Suppressor macrophage (primary cell): ENCODE data around the gene ARG1.
"Not testable (repeated sequence)": the region's sequence is repeated elsewhere in the genome, so short reads cannot be mapped to it uniquely, and the experiment has no call there.

Experiments
- DNase-seq, 4 experiments: peaks; one replicate each; pipeline ENCODE4 v3.0.0-alpha.2; 2020 to 2022
- total RNA-seq, 17 experiments: gene quantifications; one replicate each; lab custom pipeline; 2026; ENCODE audit warnings: mixed read lengths in 6 of 17, inconsistent platforms in 3 of 17; lab: John Stamatoyannopoulos, UW

ARG1 gene
- total RNA-seq, result 0 to 1.3 (median 0) reads per million in 17 experiments

GRCh38 chr6:131572686-131573415 is at the start of gene ARG1:
TSS of gene ARG1 (plus strand) at chr6:131573226. CDS start at chr6:131573283, 57 bp downstream.
- DNase-seq, result no peak

- DNase-seq, result no peak
These were observed 48.9 kb upstream of the ARG1 start for GRCh38 chr6:131523988-131524673.

- DNase-seq, result no peak
These were observed 48.2 kb upstream of the ARG1 start for GRCh38 chr6:131524695-131525336.

- not testable (repeated sequence) for DNase-seq
These were observed 42.1 kb upstream of the ARG1 start for GRCh38 chr6:131530936-131531335.

- not testable (repeated sequence) for DNase-seq
These were observed 41.3 kb upstream of the ARG1 start for GRCh38 chr6:131531681-131532080.

- DNase-seq, result no peak
These were observed 40.4 kb upstream of the ARG1 start for GRCh38 chr6:131532580-131533039.

- DNase-seq, result not testable (repeated sequence)
These were observed 34.4 kb upstream of the ARG1 start for GRCh38 chr6:131538615-131539014.

GRCh38 chr6:131545317-131545716 is 27.7 kb upstream of the ARG1 start:
- DNase-seq, result no peak

- DNase-seq, result no peak
These were observed 25.5 kb upstream of the ARG1 start for GRCh38 chr6:131547488-131547887.

- no peak for DNase-seq
These were observed 24.6 kb upstream of the ARG1 start for GRCh38 chr6:131548441-131548840.

GRCh38 chr6:131549811-131550210 is 23.2 kb upstream of the ARG1 start:
- DNase-seq, result peak; percentile 22 to 60 (median 55)

- DNase-seq, result no peak
These were observed 21.1 kb upstream of the ARG1 start for GRCh38 chr6:131551902-131552301.

GRCh38 chr6:131552572-131552971 is 20.5 kb upstream of the ARG1 start:
- DNase-seq, result no peak

- DNase-seq, result no peak
These were observed 17.0 kb upstream of the ARG1 start for GRCh38 chr6:131555992-131556391.

- DNase-seq, result no peak
These were observed 14.1 kb upstream of the ARG1 start for GRCh38 chr6:131558922-131559321.

GRCh38 chr6:131561925-131562707 is 10.9 kb upstream of the ARG1 start:
- no peak for DNase-seq

GRCh38 chr6:131565056-131565455 is 8.0 kb upstream of the ARG1 start:
- DNase-seq, result peak in 3 of 4 experiments; percentile 19 to 38 (median 26)

GRCh38 chr6:131568726-131569125 is 4.3 kb upstream of the ARG1 start:
- DNase-seq, result peak; percentile 5 to 44 (median 22)

GRCh38 chr6:131574133-131574532 is 1.1 kb downstream of the ARG1 start:
- no peak for DNase-seq

GRCh38 chr6:131574686-131575085 is 1.7 kb downstream of the ARG1 start:
- DNase-seq, result no peak

GRCh38 chr6:131575834-131576478 is 2.9 kb downstream of the ARG1 start:
- no peak for DNase-seq

- DNase-seq, result peak in 1 of 4 experiments; percentile 7
These were observed 8.5 kb downstream of the ARG1 start for GRCh38 chr6:131581523-131581922.
